RWPE1 (cell line): ENCODE measurements around the gene HES5.

Experiments used
- CTCF ChIA-PET: fragments of 350-600 bp; sonication (Branson Sonifier 250); formaldehyde crosslinking; extraction: SDS; loops from one replicate; lab custom pipeline; 2021; lab: Yijun Ruan, JAX
- POLR2A ChIA-PET: fragments of 400-600 bp; formaldehyde crosslinking; extraction: SDS; loops from one replicate; lab custom pipeline; 2020; ENCODE audit warnings: antibody characterized with exemption; ENCODE audit not compliant: low non-redundant PET; lab: Yijun Ruan, JAX
- DNase-seq: peaks from one replicate; pipeline ENCODE4 v3.0.0; 2012; ENCODE audit warnings: low spot score
- H3K27ac ChIP-seq: fragments of 450-650 bp; 2 replicates; pipeline ENCODE4 v1.5.1; 2017
- CTCF ChIP-seq: fragments of 450-650 bp; conservative IDR thresholded peaks from 2 replicates; pipeline ENCODE4 v1.5.1; 2017; ENCODE audit warnings: low read depth, mild to moderate bottlenecking

The HES5 gene

GRCh38 chr1:2530513-2531361 is 674 bp upstream of the HES5 start:
- DNase-seq: no peak
- ChIA-PET CTCF (no interaction called here), POLR2A (no interaction called here)
- no peak; the same call in 1 of the 2 replicates for TF ChIP-seq CTCF
- H3K27ac ChIP-seq: peak overlapping the region; percentile 93

GRCh38 chr1:2528966-2529783 is 888 bp downstream of the HES5 start:
- ChIA-PET POLR2A (no interaction called here), CTCF (interaction anchor here (0.7 to 1.2 kb wide), 6 partner anchors 18 to 273 kb away, joined by 3 to 4 read pairs (median 3); no protein-coding TSS in a partner anchor)
- H3K27ac ChIP-seq: peak overlapping the region; percentile 93; the same call in 1 of the 2 replicates
- no peak for DNase-seq
- TF ChIP-seq CTCF: no peak

GRCh38 chr1:2528611-2528965 is 1.5 kb downstream of the HES5 start:
- DNase-seq: no peak
- POLR2A ChIA-PET: no interaction called here
- CTCF ChIA-PET: interaction anchor here (0.7 kb wide), 2 partner anchors 23 to 36 kb away, joined by 3 read pairs; no protein-coding TSS in a partner anchor
- TF ChIP-seq CTCF: no peak
- peak overlapping the region; percentile 93 for H3K27ac ChIP-seq

GRCh38 chr1:2528016-2528415 is 2.0 kb downstream of the HES5 start:
- ChIA-PET CTCF (interaction anchor here (0.9 kb wide), 1 partner anchor 20 kb away, joined by 5 read pairs; no protein-coding TSS in a partner anchor), POLR2A (no interaction called here)
- no peak for TF ChIP-seq CTCF
- H3K27ac ChIP-seq: peak overlapping the region; percentile 93
- DNase-seq: no peak

- H3K27ac ChIP-seq: peak overlapping the region; percentile 93
- CTCF ChIA-PET: interaction anchor here (0.9 to 1.0 kb wide), 2 partner anchors 8 to 21 kb away, joined by 3 to 5 read pairs; no protein-coding TSS in a partner anchor
- DNase-seq: no peak
- no peak for TF ChIP-seq CTCF
- POLR2A ChIA-PET: no interaction called here
These were observed 2.6 kb downstream of the HES5 start for GRCh38 chr1:2527556-2527860.

GRCh38 chr1:2526824-2527555 is 3.1 kb downstream of the HES5 start:
- peak; percentile 63 for DNase-seq
- no peak for TF ChIP-seq CTCF
- H3K27ac ChIP-seq: peak overlapping the region; percentile 93
- ChIA-PET POLR2A (no interaction called here), CTCF (interaction anchor here (1.0 kb wide), 1 partner anchor 9 kb away, joined by 3 read pairs; no protein-coding TSS in a partner anchor)
